ENCODE measurements around the gene ZBTB21.

DNA sequence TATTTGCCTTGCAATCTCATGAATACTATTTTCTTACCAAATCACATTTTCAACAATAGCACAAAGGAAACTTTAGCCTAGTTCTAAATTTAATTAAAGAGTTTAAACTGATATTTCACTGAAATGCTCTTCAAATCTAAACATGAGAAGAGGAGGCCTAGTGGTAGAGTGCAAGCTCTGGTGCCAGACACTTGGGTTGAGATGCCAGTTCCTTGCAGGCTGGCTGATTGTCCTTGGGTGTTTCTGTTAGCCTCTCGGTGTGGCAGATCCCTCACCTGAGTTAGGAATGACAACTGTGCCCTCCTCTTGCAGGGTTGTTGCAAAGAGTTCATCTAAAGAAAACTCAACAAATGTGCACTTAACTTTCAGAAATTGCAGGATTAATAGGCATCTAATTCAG, 12.5 kb downstream of the ZBTB21 start:
- TF ChIP-seq POLR2AphosphoS5 (IDR thresholded peaks at IDR 0.05; ENCODE audit: low read depth, low read length) = no peak
- TF ChIP-seq TAF1 (IDR thresholded peaks at IDR 0.05; ENCODE audit: borderline replicate concordance, insufficient read depth, low read length) = no peak
- TF ChIP-seq SIN3A (IDR thresholded peaks at IDR 0.05; ENCODE audit: borderline replicate concordance, insufficient read depth, low read length) = no peak
- TF ChIP-seq REST (IDR thresholded peaks at IDR 0.05; ENCODE audit: insufficient read depth in 1 of 2, low read depth in 2 of 2, low read length in 2 of 2) = no peak

Data from PFSK-1 (cell line).